Smooth muscle cell of the brain vasculature (primary cell): ENCODE results near the gene DNAH6.

ENCODE experiments used
- DNase-seq: peaks from one replicate; pipeline ENCODE4 v3.0.0-alpha.2; 2012; ENCODE audit warnings: low read depth, low spot score

DNAH6 gene

DNA sequence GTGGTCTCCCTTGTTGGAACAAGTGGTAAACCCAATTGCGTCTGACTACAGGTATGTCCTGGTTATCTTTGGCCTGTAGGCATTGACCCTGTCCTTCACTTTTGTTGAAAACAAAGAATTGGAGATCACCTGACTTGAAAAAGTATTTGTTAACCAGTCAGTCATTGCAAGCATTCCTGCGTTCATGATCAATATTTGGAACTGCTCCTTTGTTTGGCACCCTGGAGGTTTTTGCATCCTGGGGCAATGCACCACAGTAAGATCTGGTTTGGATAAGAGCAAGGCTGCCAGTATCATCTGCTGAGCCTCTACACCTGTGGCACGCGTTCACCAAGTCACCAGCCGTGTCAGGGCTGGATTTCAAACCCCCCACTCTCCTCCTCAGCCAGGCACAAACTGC lies 115.7 kb downstream of the DNAH6 start:
- no peak for DNase-seq

DNA sequence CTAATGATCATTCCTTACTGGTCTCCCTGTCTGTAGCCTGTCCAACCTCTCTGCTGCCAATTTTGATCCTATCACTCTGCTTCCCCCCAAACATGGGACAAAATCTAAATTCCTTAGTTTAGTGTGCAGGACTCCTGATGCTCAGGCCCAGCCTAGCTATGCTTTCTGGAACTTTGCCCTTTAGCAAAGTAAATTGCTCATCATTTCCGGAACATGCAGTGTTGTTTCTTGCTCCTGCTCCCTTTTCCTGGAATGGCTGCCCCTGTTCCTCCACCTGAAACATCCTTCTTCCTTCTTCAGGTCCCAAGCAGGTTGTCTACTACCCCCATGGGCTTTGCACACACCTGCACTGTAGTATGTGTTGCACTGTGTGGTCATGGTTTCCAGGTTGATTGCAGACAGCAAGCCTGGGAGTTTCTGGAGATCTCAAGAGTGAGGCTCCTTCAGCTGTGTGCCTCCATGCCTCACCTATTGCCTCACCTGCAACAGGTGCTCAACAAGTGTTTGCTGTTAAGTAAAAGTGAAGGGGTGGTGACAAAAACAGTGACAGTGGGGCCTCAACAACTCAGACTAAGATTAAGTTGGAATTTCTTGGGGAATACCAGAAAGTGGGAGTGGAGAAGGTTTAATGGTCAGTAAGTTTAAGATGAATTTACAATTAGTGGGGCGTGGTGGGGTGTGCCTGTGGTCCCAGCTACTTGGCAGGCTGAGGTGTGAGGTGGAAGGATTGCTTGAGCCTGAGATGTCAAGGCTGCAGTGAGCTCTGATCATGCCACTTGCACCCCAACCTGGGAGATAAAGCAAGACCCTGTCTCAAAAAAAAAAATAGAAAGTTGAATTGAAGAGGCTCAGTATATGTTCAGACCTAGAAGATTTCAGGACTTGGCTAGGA lies 120.0 kb downstream of the DNAH6 start:
- DNase-seq = no peak

DNA sequence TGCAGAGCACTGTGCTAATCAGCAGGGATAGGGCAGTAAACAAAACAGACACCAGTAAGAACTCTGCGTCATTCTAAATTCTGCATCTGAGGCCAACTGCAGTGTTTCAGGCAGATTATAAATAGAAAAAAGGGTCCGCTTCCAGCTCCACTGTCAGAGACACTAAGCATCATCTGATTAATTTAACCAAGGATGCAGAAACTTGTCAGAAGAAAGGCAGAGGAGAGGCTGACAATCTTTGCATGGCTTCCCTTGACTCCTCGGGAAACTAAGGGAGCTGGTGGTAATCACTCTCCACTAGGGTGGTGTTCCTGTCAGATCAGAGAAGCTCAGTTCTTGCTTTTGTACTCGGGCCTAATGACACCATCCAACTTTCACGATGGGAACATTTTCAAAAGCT lies 123.5 kb downstream of the DNAH6 start:
- no peak for DNase-seq

DNA sequence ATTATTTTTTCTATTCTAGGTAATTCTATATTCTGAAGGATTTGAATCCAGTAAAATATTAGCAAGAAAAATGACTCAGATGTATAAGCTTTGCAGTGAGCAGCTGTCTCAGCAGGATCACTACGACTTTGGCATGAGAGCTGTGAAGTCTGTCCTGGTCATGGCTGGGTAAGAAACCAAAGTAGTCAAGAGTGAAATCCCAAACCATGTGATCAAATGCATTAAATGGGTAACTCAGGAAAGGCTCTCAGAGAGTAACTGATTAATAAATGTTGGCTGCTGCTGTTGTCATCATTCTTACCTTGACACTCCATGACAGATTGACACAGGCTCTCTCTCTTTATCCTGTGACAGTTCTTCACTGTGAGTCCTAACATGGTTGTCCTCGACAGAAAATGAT lies 124.1 kb downstream of the DNAH6 start:
- no peak for DNase-seq

DNA sequence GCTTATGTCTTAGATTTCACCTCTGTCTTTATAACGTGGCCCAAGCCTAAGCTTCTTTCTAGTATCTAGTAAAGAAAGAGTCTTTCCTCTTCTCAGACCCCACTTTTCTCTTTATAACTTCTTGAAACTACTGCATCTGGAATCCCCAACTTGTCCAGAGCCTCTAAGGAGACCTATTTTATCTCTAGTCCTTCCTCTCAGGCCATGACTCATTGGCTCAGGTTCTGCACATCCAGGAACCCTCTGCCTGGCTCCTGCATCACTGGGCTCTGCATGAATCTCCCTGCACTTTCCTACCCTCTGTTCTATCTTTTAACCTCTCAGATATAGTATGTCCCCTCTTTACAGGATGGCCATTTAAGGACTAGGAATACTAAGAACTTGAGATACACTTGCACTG lies 124.7 kb downstream of the DNAH6 start:
- no peak for DNase-seq

DNA sequence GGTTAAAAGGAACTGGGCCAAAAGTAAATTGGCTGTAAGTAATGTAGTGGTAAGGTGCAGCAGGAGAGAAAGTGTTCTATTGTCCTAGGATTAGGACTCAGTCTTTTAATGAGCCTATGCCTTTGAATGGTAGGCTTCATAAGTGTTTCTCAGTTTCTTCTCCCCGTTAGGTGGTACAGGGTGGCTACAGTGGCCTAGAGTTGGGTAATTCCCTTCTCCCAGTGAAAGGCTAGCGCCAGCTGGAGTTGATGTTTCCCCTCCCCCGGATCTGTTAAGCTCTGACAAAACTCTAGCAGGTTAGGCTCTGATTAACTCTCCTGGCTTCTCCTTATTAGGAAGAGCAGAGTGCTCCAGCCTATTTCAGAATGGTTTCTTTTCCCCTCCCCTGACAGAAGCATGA lies 127.7 kb downstream of the DNAH6 start:
- no peak for DNase-seq

DNA sequence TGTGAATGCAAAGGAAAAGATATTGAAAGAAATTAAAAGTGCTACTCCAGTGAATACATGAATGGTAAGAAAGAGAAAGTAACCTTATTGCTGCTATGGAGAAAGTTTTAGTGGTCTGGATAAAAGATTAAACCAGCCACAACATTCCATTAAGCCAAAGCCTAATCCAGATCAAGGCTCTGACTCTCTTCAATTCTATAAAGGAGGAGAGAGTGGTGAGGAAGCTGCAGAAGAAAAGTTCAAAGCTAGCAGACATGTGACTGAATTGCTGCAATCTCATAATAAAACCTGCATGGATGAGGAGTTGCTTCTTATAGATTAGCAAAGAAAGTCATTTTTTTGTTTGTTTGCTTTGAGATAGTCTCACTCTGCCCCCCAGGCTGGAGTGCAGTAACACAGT lies 130.2 kb downstream of the DNAH6 start:
- no peak for DNase-seq

DNA sequence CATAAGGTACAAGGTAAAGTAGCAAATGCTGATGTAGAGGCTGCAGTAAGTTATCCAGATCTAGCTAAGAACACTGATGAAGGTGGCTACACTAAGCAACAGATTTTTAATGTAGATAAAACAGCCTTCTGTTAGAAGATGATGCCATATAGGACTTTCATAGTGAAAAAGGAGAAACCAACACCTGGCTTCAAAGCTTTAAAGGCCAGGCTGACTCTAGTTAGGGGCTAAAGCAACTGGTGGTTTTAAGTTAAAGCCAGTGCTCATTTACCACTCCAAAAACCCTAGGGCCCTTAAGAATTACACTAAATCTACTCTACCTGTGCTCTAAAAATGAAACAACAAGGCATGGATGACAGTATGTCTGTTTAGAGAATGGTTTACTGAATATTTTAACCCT lies 131.0 kb downstream of the DNAH6 start:
- DNase-seq = no peak

DNA sequence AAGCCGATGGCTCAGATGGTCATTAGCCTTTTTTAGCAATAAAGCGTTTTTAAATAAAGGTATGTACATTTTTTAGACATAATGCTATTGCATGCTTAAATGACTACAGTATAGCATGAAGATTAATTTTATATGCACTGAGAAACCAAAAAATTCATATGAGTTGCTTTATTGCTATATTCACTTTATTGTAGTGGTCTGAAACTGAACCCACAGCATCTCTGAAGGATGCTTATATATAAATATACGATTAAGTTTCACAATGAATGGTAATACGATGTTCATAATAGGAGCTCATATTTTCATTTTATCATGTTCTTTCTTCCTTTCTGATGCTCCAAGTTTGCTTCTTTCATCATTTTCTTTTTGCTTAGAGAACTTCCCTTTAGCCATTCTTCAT lies 132.8 kb downstream of the DNAH6 start:
- no peak for DNase-seq

DNA sequence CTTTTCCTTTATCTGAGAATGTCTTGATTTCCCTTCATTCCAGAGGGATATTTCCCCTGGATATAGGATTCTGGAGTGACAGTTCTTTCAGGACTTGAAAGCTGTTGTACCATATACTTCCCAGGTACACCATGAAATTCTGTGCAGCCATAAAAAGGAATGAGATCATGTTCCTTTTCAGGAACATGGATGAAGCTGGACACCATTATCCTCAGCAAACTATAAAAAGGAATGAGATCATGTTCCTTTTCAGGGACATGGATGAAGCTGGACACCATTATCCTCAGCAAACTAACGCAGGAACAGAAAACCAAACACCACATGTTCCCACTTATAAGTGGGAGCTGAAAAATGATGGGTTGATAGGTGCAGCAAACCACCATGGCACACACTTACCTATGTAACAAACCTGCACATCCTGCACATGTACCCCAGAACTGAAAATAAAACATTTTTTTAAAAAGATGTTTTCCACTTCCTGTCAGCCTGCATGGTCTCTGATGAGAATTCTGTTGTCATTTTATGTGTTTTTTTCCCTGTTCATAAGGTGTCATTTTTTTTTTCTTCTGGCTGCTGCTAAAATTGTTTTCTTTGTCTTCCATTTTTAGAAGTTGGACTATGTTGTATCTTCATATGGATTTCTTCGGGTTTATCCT lies 133.3 kb downstream of the DNAH6 start:
- no peak for DNase-seq

DNA sequence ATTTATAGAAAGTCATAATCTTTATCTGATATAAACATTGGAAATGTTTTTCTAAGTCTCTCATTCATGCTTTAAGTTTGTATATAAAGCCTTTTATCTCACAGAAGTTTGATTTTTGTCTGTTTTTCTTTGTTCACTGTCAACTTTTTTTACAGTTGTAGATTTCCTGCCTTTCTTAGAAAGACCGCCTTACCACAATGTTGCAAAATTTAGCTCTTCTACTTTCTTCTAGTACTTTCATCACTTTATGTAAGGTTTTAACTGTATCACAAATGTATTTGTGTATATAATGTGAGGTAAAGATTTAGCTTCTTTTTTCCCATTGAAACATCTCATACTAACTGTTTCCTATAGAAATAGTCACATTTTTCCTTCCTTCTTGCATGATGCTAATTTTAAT lies 136.1 kb downstream of the DNAH6 start:
- DNase-seq = no peak

DNA sequence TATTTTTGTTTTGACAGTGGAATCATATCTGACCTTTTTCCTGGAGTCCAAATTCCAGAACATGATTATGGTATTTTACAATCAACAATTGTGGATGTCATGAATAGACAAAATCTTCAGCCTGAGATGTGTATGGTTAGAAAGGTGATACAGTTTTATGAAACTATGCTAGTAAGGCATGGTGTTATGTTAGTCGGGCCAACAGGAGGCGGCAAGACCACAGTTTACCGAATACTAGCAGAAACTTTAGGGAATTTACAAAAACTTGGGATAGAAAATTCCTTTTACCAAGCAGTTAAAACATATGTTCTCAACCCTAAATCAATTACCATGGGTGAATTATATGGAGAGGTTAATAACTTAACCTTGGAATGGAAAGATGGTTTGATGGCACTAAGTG lies 137.0 kb downstream of the DNAH6 start:
- no peak for DNase-seq

DNA sequence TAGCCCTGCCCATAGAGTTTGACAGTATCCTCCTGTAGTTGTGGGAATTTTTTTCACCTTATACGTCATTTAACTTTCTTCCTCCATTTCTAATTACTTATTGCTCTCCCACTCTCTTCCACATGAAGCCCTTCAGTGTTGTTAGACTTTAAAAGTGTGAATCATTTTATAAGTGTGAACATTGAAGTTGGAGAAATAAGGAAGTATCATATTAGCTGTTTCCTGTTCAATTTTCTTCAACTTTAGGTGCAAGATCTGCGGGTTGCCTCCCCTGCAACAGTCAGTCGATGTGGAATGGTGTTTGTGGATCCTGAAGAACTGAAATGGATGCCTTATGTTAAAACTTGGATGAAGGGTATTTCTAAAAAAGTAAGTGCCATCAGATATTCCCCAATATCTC lies 138.1 kb downstream of the DNAH6 start:
- DNase-seq = no peak

DNA sequence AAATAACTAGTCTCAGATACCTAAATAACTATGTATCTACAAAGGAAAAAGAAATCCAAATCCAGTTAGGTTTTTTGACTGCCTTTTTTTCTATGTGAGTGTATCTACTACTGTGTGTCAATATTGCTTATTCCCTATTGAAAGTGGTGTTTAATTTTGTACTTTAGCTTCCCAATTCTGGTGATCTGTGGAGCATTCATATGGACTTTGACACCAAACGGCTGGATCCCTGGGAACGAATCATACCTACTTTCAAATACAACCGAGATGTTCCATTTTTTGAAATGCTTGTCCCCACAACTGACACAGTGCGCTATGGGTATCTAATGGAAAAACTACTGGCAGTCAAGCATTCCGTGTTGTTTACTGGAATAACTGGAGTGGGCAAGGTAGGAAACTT lies 152.8 kb downstream of the DNAH6 start:
- no peak for DNase-seq

DNA sequence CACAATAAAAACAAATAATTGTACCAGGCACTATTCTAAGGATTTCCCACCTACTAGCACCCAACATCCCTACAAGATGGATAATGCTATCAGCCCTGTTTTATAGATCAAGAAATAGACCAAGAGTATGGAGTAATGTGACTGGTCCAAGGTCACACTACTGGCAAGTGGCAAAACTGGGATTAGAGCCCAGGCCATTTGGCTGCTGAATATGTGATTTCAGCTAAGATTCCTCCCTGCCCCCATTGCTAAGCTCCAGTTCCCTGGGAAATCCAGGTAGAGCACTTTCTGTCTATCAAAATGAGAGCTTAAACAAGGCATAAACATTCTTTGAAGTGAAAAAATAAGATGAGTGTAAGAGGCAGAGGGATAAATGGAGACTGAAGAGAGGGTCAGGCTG lies 157.8 kb downstream of the DNAH6 start:
- DNase-seq = no peak

DNA sequence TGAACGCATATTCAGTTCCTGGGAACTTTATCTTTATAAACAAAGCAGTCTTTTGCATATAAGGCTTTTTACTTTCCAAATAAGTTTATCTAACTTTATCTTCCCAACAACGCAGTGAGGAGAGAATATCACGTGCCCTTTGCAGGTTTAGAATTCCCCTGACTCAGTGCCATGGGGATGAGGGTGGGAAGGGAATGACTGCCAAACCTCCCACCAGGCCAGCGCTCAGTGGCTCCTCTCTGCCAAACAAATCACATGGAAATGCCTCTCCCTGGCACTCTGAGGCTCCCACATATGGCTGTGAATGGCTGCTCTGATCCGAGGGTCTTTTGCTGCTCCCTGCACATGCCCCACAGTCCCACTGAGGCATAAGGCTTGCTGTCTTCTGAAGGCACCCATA lies 158.3 kb downstream of the DNAH6 start:
- no peak for DNase-seq

DNA sequence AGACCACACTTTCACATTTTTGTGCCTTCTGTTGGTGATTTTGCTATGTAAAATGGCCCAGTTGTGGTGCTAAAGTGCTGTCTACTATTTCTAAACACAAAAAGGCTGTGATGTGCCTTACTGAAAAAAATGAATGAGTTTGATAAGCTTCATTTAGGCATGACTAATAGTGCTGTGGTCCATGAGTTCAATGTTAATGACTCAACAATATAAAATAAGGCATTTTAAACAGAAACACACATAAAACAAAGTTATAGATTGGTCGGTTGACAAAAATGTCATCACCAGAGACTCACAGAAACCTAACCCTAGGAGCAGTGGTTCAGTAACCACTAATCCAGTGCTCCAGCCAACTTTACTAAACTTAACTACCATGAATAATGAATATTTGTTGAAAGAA lies 160.0 kb downstream of the DNAH6 start:
- no peak for DNase-seq

DNA sequence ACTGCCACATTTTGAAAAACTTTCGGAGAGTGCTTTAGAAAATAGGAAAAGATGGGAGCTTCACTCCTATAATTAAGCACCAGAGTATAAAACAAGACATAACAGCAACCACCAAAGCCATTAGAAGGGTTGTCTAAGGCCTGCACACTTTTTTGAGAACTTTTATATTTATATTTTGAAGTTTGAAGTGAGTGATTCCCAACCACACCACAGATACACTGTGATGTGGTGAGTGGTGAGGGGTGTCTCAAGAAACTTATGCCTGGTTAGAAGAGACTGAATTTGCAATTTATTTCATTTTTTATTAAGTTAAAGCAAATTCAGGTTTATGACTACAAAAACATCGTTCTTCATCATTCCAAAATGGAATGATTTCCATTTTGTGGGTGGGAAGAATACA lies 161.9 kb downstream of the DNAH6 start:
- no peak for DNase-seq

DNA sequence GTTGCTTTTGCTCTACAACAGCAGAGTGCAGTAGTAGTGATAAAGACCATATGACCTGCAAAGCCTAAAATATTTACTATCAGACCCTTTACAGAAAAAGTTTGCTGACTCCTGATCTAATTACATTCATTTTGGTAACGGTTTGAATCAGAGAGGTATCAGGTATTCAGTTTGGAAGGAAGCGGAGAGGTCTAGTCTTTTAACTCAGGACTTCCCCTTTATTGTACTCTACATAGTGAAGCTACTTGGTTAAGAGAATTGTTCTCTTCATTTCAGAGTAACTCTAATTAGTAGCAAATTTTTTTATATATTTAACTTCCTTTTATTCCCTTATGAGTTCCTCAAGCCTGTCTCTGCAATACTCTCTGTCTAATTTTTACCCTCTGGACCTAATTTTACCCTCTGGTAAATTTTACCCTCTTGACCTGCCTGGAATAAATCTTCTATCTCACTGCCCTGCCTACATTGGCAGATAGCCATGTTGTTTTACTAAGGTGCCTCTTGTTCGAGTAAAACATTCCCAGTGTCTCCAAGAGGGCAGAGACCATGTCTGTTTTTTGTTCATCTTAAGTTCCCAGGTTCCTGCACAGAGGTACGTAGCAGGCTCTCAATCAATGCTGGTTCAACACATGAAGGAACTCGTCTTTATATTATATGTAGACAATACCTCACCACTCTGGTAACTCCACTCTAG lies 170.6 kb downstream of the DNAH6 start:
- no peak for DNase-seq

DNA sequence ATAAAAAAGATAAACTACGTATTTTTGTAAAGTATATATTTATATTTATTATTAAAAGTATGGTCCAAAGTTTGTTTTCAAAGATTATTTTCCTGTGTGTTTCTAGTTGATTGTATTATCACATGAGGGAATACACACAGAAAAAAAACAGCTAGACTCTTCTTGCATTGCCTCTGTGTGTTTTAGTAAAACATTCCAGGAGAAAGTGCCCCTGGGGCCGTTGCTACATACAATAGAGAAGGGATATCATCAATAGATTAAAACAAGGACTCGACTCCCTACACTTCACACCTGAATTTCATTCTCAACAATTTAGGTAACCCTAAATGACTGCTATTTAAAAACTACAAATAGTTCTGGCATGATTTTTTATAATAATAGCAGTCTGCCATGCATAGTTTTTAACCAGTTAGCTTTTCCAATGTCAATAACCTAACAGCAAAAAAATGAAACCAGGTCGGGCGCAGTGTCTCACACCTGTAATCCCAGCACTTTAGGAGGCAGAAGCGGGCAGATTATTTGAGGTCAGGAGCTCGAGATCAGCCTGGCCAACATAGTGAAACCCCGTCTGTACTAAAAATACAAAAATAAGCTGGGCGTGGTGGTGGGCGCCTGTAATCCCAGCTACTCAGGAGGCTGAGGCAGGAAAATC lies 171.3 kb downstream of the DNAH6 start:
- no peak for DNase-seq

DNA sequence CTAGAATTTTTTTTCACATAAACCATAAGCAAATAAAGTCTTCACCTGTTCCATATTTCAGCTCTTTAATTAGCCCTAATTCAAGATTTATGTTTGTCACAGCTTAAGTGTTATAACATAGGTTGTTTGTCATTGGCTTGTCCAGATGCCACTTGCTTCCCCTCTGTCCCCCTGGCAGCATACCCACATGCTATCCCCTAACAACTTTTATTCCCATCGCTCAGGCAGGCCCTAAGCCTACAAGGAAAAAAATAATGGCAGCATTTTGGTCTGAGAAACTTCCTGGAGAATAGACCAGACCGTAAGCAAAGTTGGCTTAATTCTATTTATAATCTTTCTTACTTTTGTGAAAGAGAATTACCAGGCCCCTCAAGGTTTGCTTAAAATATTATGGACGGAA lies 173.9 kb downstream of the DNAH6 start:
- no peak for DNase-seq

DNA sequence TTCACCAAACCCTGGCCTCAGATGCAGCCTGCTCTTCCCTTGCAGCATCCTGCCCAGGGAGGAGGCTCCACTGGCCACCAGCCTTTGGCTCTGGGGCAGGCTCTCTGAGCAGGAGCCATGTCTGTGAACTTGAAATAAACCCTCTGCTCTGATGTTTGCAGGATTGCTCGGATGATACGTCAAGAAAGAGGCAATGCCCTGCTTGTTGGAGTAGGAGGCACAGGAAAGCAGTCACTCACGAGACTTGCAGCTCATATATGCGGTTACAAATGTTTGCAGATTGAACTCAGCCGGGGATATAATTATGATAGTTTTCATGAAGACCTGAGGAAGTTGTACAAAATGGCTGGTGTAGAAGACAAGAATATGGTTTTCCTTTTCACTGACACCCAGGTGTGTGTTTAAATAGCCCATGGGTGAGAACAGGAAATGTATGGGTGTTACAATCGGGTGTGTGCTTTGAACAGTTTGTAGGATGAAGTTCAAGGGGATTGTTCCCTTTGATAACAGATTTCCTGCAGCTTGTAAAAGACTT lies 177.9 kb downstream of the DNAH6 start:
- no peak for DNase-seq
